Measurements from ENCODE around the gene ZBTB7C.

GRCh38 chr18:48397021-48397420 lies 12.2 kb downstream of the ZBTB7C start:
- TF ChIP-seq CTCF (IDR thresholded peaks at IDR 0.05) (no peak), POLR2A (IDR thresholded peaks at IDR 0.05) (no peak)

Measured in esophagus squamous epithelium (tissue), 4 donors.